ENCODE measurements around the gene PRDM13. TPM values are rescaled to one million over a fixed set of nuclear protein-coding genes. Genes with fewer than 3 reads are reported as not detected.
A peak's percentile ranks its signal among the peaks of the same experiment; 100 is the strongest.

The PRDM13 gene
- polyA plus RNA-seq, 2 of the 4 experiments (the other 2 are of a cell fraction): 0.41 to 0.74 TPM

DNA sequence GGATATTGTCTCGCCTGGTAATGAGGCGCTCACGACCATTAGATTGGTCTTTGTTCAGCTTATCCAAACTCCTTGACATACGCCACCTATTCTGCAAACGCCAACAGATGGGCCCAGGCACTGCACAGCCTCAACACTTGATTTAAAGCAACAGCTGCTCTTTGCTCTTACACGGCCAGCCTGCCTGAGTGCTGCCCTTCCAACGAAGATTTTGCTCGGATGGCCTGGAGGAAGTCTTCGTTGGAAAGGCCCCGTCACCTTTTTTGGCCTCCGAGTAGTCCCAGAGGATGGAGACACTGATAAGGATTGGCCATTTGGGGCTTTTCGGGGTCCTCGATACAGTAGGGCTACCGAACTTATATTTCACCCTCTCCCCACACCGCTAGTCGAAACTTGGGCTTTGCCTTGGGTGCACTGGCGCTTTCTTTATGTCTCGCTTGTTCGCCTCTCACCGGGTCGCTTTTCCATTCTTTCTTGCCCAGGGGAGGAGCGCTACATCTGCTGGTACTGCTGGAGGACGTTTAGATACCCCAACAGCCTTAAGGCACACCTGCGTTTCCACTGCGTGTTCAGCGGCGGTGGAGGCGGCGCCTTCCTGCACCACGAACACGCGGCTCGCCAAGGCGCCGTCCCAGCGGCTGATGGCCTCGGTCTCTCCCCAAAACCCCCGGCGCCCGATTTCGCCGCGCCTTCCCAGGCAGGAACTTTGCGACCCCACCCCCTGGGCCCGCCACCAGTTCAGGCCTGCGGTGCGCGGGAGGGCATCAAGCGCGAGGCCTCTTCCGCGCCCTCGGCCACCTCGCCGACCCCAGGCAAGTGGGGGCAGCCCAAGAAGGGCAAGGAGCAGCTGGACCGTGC lies 6.1 kb downstream of the PRDM13 start:
- WGBS (ENCODE audit: missing lambda C conversion rate): 90% methylated on average over 46 of the region's 56 CpGs
- peak overlapping the region; percentile 78 for H3K4me2 ChIP-seq
- ATAC-seq (peak in 1 of 2 experiments; percentile 12; a peak in 2 of 6 replicates), DNase-seq (ENCODE audit: low read depth in 1 of 2, low spot score in 1 of 2) (no peak), FAIRE-seq (no peak)
- peak overlapping the region; percentile 57; the same call in 2 of the 3 replicates for H3K4me3 ChIP-seq
- H3K27ac ChIP-seq: peak overlapping the region; percentile 72 to 82; a peak in 4 of 6 replicates
- no peaks in the 10 kb centered on the region for H3K9me3 ChIP-seq
- no peak for TF ChIP-seq NPAS2 (CRISPR knock-in tag; IDR thresholded peaks at IDR 0.05; ENCODE audit: borderline replicate concordance)
- no peaks in the 10 kb centered on the region for H3K4me1 ChIP-seq
- POLR2A ChIA-PET: interaction anchor here (1.0 kb wide), 1 partner anchor 44 kb away, joined by 4 read pairs; the partner anchor contains the start of gene CCNC
- CTCF ChIA-PET: interaction anchor here (0.6 to 2.5 kb wide), 4 partner anchors 8 to 24 kb away, joined by 3 to 18 read pairs (median 7); no protein-coding TSS in a partner anchor

DNA sequence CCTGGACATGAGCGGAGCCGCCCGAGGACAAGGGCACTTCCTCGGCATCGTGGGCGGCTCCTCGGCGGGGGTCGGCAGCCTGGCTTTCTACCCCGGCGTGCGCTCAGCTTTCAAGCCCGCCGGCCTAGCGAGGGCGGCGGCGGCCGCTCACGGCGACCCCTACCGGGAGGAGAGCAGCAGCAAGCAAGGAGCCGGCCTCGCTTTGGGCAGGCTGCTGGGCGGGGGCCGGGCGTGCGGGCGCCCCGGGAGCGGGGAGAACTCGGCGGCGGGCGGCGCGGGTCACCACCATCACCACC lies 6.7 kb downstream of the PRDM13 start:
- DNase-seq (ENCODE audit: low read depth in 1 of 2, low spot score in 1 of 2) (peak; percentile 31 to 66), FAIRE-seq (no peak), ATAC-seq (peak; percentile 81 to 90)
- Histone ChIP-seq H3K9me3 (no peaks in the 10 kb centered on the region), H3K27ac (peak overlapping the region; percentile 72 to 82), H3K4me3 (peak overlapping the region; percentile 57), H3K4me1 (no peaks in the 10 kb centered on the region), H3K4me2 (peak overlapping the region; percentile 78)
- ChIA-PET CTCF (interaction anchor here (0.6 to 2.5 kb wide), 5 partner anchors 8 to 91 kb away, joined by 3 to 18 read pairs (median 4); no protein-coding TSS in a partner anchor), POLR2A (interaction anchor here (1.0 kb wide), 1 partner anchor 45 kb away, joined by 4 read pairs; the partner anchor contains the start of gene CCNC)
- WGBS (ENCODE audit: missing lambda C conversion rate): no CpG with 5 or more reads among the region's 37 CpGs
- TF ChIP-seq CTCF (IDR thresholded peaks at IDR 0.05) (peak; percentile 46), HEYL (CRISPR knock-in tag; IDR thresholded peaks at IDR 0.05) (no peak), RAD21 (conservative IDR thresholded peaks at IDR 0.05 in 1 of 2, IDR thresholded peaks at IDR 0.05 in 1 of 2) (peak in 1 of 2 experiments; percentile 15; a peak in 1 of 5 replicates), CHD4 (IDR thresholded peaks at IDR 0.05; ENCODE audit: borderline replicate concordance) (no peak)

DNA sequence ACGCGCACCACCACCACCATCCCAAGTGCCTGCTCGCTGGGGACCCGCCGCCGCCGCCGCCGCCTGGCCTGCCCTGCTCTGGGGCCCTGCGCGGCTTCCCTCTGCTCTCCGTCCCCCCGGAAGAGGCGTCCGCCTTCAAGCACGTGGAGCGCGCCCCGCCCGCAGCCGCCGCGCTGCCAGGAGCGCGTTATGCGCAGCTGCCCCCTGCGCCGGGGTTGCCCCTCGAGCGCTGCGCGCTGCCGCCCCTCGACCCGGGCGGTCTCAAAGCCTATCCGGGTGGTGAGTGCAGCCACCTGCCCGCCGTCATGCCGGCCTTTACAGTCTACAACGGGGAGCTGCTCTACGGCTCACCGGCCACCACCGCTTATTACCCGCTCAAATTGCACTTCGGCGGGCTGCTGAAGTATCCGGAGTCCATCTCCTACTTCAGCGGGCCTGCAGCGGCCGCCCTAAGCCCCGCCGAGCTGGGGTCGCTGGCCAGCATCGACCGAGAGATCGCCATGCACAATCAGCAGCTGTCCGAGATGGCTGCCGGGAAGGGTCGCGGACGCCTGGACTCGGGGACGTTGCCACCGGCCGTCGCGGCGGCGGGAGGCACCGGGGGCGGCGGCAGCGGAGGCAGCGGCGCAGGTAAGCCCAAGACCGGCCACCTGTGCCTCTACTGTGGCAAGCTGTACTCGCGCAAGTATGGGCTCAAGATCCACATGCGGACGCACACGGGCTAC lies 7.2 kb downstream of the PRDM13 start:
- 0% methylated on average over 7 of the region's 82 CpGs for WGBS (ENCODE audit: missing lambda C conversion rate)
- Histone ChIP-seq H3K4me1 (no peaks in the 10 kb centered on the region), H3K27ac (peak overlapping the region; percentile 72 to 82), H3K9me3 (no peaks in the 10 kb centered on the region), H3K4me3 (peak overlapping the region; percentile 57), H3K4me2 (peak overlapping the region; percentile 78)
- ChIA-PET CTCF (interaction anchor here (0.9 to 2.5 kb wide), 5 partner anchors 9 to 140 kb away, joined by 3 to 18 read pairs (median 4); no protein-coding TSS in a partner anchor), POLR2A (interaction anchor here (1.0 to 1.4 kb wide), 2 partner anchors 45 kb away, joined by 4 to 6 read pairs; partner anchors contain the start of gene CCNC)
- TF ChIP-seq E2F6 (IDR thresholded peaks at IDR 0.05; ENCODE audit: borderline replicate concordance, low read depth): peak; percentile 77
- peak; percentile 24; the same call in 1 of the 2 replicates for TF ChIP-seq POLR2A (IDR thresholded peaks at IDR 0.05; ENCODE audit: low read length)
- no peak for TF ChIP-seq SMC3 (IDR thresholded peaks at IDR 0.05)
- TF ChIP-seq MAX (IDR thresholded peaks at IDR 0.05): peak; percentile 88
- ATAC-seq: peak; percentile 85 to 86
- no peak for FAIRE-seq
- peak; percentile 16 to 17 for DNase-seq (ENCODE audit: low read depth in 1 of 2, low spot score in 1 of 2)

DNA sequence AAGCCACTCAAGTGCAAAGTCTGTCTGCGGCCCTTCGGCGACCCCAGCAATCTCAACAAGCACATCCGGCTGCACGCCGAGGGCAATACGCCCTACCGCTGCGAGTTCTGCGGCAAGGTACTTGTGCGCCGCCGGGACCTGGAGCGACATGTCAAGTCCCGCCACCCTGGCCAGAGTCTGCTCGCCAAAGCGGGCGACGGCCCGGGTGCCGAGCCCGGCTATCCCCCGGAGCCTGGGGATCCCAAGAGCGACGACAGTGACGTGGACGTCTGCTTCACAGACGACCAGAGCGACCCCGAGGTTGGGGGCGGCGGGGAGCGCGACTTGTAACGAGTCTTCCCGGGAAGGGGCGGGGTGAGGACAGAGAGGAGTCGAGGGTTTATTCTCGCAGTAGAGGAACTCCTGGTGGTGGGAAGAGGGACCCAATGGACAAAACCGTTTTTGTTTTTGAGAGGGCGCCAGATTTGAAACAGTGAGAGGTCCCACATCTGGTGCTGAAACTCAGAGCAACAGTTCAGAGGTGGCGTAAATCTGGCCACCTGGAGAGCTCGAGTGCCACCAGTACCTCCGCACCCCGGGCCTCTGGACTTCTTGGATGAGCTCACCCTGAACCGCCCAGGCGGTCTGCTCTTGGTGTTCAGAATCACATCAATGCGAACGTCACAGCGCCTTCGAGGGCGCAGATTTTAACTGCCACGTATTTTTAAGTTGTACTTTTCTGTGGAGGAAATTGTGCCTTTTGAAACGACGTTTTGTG lies 8.0 kb downstream of the PRDM13 start:
- Histone ChIP-seq H3K27ac (peak overlapping the region in 1 of 2 experiments; percentile 82; a peak in 4 of 6 replicates), H3K4me2 (peak overlapping the region; percentile 78), H3K9me3 (no peaks in the 10 kb centered on the region), H3K4me3 (peak overlapping the region; percentile 57), H3K4me1 (no peaks in the 10 kb centered on the region)
- ChIA-PET POLR2A (interaction anchor here (1.4 kb wide), 1 partner anchor 46 kb away, joined by 6 read pairs; the partner anchor contains the start of gene CCNC), CTCF (interaction anchor here (0.9 to 2.5 kb wide), 4 partner anchors 11 to 140 kb away, joined by 3 to 18 read pairs (median 7); no protein-coding TSS in a partner anchor)
- TF ChIP-seq RNF2 (IDR thresholded peaks at IDR 0.05; ENCODE audit: borderline replicate concordance, low read depth) (0 out of 2 replicates have a peak, but pooled peaks have one; percentile 32), NR3C1 (IDR thresholded peaks at IDR 0.05) (no peak)
- 36% methylated on average over 12 of the region's 55 CpGs for WGBS (ENCODE audit: missing lambda C conversion rate)
- ATAC-seq: peak; percentile 75 to 78
- no peak for FAIRE-seq
- DNase-seq (ENCODE audit: low read depth in 1 of 2, low spot score in 1 of 2): peak; percentile 46 to 51

Measured in A549 (cell line).